HG03095 (cell line): ENCODE data around the gene TMEM114.

Source experiments
- ATAC-seq: cut with Tn5 transposase; IDR thresholded peaks from one replicate; pipeline ENCODE4 v1.9.1; 2021; ENCODE audit warnings: moderate library complexity; ENCODE audit not compliant: unreplicated experiment

TMEM114 gene

GRCh38 chr16:8589900-8590688 lies at the start of gene TMEM114:
Gene TMEM114, minus strand, starts transcription at chr16:8590511. Its CDS starts 673 bp downstream, at chr16:8589838.
- no peak for ATAC-seq

GRCh38 chr16:8639694-8640093 lies 49.4 kb upstream of the TMEM114 start:
- no peak for ATAC-seq

- no peak for ATAC-seq
Measured at GRCh38 chr16:8634991-8635736, 44.9 kb upstream of the TMEM114 start.

GRCh38 chr16:8632675-8633182 lies 42.4 kb upstream of the TMEM114 start:
- ATAC-seq: no peak

DNA sequence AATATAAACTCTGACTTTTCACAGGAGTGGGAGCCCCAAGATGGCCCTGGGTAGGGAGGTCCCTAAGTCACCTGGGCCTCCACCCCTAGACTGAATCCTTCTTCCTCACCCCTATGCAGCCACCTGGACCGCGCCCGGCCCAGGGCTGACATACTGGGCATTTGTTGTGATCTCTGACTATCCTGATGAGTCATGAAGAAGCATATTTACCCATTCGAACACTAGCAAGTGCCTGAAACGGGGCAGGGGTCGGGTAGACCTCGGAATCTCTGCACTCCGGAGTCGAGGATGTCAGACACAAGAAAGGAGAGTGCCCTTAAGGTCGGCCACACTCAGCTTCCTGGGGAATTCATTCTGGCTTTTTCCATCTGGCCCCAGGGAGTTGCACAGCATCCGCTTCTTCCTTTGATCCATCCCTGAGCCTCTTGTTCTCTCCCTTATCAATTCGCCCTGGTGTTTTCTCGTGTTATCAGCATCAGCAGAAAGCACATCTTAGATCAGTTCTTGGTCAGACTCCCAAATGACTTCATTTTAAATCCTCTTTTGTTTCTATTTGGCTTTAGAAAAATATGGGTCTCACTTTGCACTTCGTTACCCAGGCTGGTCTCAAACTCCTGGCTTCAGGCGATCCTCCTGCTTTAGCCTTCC lies 41.6 kb upstream of the TMEM114 start:
- ATAC-seq: no peak

DNA sequence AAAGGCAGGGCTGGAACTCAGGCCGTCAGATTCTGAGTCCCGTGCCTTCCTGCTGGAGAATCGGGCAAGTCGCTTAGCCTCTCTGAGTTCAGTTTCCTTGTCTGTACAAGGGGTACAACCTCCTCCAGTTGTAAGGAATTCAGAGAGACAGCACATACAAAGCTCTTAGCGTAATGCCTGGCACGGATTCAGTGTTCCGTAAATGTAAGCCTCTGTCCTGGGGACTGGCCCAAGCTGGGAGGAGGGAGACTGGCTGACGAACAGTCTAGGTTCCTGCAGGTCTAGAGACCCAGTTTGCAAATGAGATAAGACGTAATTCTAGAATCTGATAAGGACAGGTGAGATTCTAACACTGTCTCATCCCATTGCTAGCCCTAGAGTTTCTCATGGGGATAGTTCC lies 41.1 kb upstream of the TMEM114 start:
- no peak for ATAC-seq

DNA sequence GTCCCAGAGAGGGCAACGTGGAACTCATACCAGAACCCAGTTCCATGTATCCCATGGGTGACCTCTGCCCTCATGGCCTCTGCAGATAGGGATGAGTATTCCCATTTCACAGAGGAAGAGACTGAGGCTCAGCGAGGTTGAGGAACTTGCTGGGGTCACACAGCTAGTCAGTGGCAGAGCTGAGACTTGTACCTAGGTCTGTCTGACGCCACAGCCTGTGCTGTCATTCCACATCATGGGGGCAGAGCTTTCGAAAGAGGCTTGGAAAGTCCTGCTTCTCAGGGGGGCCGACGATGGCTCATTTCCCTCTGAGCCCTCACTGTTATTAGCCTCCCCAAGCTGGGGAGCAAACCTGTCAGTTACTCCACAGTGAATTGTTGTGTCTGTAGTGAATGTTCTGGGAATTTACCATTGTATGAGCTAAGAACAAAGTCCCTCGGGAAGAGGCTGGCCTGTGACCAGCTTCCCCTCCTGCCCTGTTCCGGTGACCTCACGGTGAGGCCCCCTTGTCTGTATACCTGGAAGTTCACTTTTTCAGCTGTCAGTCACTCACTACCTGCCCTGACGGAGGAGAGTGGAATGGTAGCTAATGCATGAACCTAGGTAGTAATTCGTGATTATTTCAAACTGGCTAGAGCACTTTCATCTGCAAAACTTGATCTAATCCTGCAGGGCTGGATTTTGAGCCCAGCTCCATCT lies 40.1 kb upstream of the TMEM114 start:
- ATAC-seq: no peak

DNA sequence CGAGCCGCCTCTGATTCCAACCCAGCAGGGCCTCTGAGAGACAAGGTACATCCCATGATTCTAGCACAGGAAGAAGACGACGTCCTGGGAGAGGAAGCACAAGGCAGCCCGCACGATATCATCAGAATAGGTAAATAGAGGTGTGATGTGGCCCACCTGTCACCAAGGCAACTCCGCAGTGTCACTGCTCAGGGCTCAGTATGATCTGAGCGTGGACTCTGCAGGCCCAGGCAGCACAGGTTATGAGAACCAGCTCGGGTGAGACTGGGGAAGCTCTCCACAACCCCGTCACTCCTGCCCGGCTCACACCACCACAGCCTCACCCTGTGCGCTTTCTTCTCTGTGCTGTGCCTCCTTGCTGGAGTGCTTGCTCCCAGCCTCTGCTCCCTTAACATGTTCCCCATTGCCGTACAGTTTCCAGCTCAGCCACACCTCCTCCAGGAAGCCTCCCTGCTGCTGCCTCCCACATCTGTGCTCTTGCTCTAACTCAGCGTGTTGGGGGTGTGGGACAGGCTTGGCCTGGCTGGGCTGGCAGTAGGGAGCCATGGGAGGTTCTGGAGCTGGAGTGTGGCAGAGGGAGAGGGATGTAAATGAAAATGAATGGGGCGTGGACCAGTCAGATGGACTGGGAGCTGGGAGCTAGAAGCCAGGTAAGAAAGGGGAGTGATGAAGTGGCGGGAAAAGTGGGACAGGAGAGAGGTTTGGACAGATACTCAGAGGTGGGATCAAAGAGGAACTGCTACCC lies 38.8 kb upstream of the TMEM114 start:
- no peak for ATAC-seq

DNA sequence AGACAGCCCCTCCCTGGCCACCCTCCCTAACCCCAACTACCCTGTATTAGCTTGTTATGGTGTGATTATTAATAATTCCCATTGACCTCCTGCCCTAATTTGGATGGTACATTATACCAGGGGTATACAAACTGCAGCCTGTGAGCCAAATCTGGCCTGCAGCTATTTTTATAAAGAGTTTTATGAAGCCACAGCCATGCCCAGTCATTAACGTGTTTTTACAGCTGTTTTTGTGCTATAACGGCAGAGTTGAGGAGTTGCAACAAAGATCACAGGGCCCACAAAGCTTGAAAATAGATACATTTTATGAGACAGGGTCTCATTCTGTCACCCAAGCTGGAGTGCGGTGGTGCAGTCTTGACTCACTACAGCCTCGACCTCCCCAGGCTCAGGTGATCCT lies 37.1 kb upstream of the TMEM114 start:
- ATAC-seq: no peak

DNA sequence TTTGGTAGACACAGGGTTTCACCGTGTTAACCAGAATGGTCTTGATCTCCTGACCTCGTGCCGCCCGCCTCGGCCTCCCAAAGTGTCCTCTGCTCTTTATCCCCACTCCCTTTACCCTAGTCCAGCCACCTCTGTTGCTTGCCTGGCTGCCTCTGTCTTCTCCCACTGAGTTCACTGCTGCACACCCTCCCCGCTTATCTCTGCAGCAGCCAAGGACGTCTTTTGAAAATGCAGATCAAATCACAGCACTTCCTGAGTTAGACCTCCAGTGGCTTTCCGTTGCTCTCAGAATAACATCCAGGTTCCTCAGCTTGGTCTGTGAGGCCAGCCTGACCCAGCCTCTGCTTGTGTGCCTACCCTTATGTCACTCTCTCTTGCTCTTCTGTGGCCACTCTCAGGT lies 36.6 kb upstream of the TMEM114 start:
- ATAC-seq: no peak

- ATAC-seq: no peak
Measured at GRCh38 chr16:8625491-8626087, 35.3 kb upstream of the TMEM114 start.

DNA sequence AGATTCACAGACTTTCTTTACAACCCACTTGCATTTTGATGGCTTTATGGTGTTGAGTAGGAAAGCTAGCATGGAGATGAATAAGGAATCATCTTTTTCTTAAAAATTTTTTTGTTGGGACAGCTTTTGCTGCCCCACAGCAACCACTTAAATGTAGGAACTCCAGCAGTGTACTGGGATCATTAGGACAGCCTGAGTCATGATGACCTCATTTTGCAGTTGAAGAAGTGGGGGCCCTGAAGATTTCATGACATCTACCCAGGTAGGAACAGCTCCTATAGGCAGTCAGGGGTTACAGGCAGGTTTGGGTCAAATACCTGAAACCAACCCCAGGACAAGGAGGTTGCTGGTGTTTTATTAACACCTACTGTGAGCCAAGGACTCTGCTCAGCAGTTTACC lies 33.3 kb upstream of the TMEM114 start:
- ATAC-seq: no peak

DNA sequence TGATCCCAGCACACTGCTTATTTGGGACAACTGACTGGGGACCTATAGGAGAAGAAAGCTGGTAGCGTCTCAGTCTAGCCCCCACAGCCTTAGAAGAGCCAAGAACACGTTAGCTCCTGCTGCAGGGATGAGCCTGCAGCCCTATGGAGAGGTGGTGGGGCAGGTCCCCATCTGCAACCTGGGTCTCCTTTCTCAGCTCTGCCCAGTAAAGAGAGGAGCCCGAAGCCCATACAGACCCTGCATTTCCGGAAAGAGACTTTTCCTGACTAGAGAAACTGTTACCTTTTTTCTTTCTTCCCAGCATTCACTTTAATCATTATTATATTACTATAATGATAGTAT lies 32.0 kb upstream of the TMEM114 start:
- ATAC-seq: no peak

DNA sequence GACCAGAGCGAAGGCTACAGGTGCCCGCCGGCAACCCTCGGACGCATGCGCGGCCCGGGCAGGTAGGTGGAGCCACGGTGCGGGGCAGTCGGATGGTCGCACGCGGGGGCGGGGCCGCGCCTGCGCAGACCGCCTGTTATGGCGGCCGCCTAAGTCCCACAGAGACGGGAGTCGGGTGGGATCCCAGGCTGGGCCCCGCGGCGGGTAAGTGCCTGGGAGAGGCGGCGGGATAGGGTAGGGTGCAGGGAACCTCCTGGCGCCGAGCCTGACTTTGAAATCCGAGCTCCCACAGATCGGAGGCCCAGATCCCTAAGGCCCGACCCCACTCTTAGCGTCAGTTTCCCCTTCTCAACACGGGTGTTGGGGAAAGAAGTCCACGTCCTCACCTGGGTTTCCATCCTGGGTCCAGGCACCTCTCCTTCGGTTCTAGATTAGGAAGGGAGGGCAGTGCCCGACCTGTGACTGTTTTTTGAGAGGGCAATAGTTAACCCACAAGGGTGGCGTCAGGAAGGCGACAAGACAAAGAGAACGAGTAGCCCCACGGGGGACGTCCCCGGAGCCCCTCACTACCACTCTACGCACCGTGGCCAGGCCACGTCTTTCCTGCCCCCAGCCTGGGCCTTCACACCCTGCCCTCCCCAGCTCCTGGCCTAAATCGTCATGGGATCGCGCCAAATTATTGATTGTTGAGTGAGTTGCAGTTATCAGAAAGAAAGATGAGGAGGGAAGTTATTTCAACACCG lies 31.4 kb upstream of the TMEM114 start, which contains the start of gene METTL22:
METTL22 (plus strand) TSS at position 127 of the 743 bp plus-strand sequence. CDS start 3,968 bp downstream, outside the sequence.
- peak; percentile 76 for ATAC-seq

DNA sequence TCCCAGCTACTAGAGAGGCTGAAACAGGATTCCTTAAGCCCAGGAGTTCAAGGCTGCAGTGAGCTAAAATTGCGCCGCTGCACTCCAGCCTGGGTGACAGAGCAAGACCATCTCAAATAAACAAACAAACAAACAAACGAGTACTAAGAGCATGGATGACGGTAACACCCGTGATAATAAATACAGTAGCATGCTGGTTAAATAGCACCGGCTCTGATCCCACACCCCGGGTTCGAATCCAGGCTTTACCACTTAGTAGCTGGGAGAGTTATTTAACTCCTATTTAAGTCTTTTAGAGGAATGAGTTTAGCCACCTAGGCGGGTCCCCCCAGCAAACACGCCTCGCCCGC lies 30.9 kb upstream of the TMEM114 start:
- ATAC-seq: no peak

- no peak for ATAC-seq
Measured at GRCh38 chr16:8620535-8620934, 30.2 kb upstream of the TMEM114 start.

DNA sequence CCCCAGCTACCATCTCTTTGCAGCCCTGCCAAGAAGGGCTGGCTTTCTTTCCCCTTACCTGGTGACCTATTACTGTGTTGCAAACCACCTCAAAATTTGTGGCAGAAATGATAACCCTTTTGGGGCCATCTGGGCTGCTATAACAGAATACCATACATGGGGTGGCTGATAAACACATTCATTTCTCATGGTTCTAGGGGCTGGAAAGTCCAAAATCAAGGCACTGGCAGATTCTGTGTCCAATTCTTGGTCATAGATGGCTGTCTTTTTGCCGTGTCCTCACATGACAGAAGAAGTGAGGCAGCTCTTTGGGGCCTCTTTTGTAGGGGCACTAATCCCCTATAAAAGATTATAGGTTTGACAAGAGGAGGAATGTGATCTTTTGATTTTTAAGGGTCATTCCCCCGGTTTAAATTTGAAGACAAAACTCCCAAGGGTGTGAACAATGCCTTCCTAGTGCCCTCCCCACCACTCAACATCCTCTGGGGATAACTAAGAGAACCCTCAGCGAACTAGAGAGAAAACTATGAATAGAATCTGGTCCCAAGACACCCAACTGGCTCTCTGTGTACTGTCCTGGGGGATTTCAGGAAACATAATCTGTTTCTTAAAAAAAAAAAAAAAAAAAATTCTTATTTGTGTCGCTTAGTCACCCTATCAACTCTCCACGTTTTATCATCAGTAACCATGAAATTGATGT lies 29.5 kb upstream of the TMEM114 start:
- no peak for ATAC-seq

DNA sequence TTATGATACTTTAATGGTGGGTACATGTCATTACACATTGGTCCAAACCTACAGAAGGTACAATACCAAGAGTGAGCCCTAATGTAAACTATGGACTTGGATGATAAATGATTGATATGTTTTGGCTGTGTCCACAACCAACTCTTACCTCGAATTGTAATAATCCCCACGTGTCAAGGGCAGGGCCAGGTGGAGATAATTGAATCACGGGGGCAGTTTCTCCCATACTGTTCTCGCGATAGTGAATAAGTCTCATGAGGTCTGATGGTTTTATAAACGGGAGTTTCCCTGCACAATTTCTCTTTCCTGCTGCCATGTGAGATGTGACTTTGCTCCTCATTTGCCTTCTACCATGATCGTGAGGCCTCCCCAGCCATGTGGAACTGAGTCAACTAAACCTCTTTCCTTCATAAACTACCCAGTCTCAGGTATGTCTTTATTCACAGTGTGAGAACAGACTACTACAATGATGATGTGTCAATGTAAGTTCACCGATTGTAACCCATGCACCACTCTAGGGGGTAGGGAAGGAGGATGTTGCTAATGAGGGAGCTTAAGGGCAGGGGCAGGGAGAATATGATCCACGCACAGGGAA lies 24.2 kb upstream of the TMEM114 start:
- ATAC-seq: no peak
